T-helper 1 cell (primary cell): Measurements from ENCODE around the gene ATP5IF1.

Experiments used
- DNase-seq, 5 donors: peaks; one replicate each; pipeline ENCODE4 v3.0.0-alpha.2; 2012 to 2020
- total RNA-seq, 4 donors: gene quantifications; one replicate each; lab custom pipeline; 2026; lab: John Stamatoyannopoulos, UW

The ATP5IF1 gene
- total RNA-seq, result 27.4 to 38.2 (median 33.8) reads per million in 4 donors

DNA sequence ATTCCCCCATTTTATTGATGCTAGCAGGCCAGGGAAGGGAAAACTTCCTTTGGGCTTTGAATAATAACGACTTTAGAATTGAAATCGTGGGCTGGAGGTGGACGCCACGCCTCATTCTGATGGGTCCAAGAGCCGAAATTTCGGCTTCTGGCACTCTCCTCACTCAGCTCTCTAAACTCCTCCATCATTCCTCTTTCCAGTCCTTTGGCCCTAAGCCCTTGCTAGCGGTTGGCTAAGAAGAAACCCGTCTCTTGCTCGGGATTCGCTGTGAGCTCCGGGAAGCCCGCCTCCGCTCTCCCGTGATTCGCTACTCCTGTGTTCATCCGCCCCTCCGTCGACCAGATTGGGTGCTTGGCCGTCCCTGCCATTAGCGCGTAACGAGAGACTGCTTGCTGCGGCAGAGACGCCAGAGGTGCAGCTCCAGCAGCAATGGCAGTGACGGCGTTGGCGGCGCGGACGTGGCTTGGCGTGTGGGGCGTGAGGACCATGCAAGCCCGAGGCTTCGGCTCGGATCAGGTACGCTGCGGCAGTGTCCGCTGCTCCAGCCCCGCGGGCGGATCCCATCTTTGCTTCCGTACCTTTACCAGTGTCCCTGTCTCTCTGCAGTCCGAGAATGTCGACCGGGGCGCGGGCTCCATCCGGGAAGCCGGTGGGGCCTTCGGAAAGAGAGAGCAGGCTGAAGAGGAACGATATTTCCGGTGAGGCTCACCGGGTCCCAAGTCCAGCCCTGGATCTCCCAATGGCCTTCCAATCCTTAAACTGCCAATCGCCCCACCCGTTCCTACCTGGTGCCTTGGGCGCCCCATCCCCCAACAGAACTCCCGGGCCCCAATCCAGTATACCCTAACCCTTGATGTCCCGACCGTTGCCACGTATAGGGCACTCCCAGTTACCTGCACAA is at the start of gene ATP5IF1:
TSS of gene ATP5IF1 (plus strand) at position 370 of the 901 bp plus-strand sequence. CDS start at position 430, 60 bp downstream.
- peak; percentile 87 to 97 (median 94) for DNase-seq

DNA sequence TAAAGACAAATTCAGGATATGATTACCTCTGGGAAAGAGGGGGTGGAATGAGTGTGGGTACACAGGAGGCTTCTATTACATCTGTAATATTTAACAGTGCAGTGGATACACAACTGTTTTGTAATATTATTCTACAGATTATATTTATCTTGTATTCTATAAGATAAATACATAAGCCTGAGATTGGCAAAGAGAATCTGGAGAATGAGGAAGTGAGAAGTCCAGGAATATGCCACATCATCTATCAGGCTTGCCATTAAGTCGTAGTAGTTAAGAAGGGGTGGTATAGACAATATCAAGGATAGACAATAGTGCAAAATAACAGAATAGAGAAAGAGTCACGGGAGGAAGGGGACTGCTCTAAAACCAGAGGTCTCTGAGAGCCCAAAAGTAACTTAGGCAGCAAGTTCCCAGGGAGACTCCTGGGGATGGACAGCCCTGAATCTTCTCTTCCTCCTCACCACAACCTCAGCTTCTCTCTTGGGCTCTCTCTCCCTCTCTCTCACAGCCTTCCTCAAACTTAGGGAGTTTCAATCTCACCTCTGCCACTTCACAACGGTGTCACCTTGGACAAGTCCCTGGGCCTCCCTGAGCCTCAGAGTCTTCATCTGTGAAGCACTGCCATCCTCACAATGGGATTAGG is 45.5 kb upstream of the ATP5IF1 start:
- DNase-seq, result no peak

DNA sequence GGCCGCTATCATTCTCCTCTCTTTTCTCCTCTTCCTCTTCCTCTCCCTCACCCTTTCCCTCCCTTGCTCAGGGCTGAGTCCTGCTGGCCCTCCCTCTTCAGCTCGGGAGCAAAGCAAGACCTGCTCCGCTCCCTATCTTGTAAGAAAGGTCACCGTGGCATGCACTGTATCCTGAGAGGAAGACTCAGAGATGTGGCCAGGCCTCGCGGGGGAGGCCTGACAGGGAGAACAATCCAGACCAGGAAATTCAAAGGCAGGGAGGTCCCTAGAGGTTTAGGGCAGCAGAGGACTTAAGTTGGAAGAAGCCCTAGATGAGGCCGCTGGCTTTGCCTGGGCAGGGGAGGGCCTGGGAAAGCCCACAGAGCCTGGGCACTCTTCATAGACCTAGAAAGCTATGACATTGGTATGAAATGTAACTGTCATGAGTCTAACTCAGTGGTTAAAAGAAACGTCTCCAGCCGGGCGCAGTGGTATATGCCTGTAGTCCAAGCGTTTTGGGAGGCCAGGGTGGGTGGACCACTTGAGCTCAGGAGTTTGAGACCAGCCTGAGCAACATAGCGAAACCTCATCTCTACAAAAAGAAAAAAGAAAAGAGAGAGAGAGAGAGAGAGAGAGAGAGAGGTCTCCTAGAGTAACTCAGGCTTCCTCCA is 44.8 kb upstream of the ATP5IF1 start:
- no peak for DNase-seq

DNA sequence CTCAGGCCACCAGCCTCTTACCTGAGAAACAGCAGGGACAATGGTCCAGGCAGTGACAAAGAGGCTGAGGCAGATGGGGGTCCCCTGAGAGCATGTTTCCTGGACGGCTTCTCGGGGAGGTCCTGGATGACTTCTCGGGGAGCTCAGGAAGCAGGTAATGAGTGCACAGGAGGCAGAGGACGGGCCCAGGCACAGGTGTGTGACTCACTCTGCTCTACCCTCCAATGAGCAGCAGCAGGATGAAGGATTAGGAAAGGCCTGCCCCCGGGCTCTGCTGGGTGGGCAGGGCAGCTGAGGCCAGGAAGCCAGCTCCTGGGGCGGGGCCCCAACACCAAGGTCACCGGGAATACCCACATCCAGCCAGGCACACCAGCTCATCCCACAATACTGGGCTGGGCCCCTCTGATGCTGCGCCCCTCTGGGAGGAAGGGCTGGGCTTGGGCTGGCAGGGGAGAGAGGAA is 42.2 kb upstream of the ATP5IF1 start:
- no peak for DNase-seq

DNA sequence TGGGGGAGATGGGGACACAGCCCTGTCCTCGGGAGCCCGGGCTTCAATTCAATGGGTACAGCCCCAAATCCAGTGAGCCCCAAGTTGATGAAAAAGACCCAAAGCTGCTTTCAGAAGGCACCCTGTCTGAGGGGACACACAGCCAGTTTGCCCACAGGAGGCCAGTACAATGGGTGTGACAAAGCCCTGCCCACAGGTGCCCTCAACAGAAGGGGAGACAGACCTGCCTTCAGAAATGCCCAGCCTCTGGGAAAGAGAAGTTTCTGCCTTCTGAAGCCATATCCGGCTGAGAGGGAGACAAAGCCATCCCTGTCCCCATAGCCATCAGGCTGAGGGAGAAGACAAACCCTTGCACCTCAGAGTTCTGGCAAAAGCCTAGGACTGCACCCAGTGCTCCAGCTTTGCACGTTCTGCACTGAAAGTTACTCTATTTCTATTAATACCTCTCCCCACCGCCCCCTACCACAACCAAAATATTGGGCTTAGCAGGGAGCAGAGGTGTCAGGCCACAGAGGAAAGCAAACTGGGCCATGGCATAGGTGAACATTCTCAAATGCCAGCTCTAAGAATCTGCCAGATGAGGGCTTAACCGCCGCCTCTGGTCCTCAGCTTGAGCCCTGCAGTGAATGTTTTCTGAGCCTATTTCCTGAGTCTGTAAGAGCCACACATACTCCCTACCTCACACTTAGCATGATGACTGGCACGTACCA is 41.4 kb upstream of the ATP5IF1 start:
- no peak for DNase-seq

DNA sequence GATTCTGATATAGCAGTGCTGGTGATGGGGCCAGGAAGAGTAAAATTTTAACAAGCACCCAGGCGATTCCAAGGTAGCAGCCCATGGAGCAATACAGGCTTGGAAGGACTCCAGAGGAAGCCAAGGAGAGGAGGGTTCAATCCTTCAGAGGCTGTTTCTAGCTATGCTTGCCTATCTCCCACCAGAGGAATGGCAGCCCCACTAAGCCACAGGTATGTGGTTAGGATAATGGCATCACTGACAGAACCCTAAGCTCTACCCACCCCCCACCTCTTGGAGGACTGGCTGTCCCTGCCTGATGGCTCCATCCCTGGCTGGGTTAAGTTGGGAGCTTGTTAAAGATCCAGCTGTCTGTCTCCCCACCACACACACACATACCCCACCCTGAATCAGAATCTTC is 40.1 kb upstream of the ATP5IF1 start:
- DNase-seq, result no peak

DNA sequence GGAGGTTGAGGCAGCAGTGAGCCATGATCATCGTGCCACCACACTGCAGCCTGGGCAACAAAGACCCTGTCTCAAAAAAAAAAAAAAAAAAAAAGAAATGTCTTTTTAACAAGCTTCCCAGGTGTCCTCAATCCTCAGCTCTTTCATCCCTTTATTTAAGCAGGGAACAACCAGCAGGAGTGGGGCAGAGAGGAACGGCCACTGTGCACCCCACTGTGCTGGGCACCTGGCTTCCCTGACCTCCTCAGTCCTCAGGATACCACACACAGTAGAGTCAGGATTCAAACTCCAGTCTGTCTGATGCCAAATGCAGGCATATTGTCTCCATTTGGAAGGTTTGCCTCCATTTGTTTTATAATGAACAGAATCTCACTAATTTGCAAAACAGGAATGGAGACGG is 39.6 kb upstream of the ATP5IF1 start:
- no peak for DNase-seq

DNA sequence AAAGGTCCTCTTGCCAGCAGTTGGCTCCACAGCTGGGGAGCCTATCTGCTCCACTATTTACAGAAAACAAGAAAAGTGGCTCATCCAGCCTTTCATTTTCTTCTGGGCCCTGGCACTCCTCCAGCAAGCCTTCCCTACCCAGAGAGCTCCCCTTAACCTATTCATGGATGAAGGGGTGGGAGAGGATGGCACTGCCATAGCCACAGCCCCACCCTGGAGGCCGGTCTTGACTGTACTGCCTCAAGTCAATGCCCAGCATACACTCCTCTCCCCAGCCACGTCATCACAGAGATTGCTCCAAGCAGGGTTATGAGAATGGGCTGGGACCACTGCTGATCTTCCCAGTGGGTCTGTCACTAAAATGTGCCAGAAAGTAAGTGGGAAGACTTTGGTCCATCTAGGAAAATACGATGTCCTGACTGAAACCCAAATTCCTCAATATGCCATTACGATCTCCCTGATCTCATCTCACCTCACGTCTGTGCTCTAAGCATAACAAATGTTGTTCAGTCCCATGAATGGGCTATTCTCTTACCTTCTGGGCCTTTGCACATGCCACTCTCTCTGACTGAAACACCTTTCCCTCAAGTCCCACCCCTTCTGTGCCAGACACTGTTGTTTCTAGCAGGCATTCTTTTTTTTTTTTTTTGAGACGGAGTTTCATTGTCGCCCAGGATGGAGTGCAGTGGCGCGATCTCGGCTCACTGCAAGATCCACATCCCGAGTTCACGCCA is 38.1 kb upstream of the ATP5IF1 start:
- no peak for DNase-seq

DNA sequence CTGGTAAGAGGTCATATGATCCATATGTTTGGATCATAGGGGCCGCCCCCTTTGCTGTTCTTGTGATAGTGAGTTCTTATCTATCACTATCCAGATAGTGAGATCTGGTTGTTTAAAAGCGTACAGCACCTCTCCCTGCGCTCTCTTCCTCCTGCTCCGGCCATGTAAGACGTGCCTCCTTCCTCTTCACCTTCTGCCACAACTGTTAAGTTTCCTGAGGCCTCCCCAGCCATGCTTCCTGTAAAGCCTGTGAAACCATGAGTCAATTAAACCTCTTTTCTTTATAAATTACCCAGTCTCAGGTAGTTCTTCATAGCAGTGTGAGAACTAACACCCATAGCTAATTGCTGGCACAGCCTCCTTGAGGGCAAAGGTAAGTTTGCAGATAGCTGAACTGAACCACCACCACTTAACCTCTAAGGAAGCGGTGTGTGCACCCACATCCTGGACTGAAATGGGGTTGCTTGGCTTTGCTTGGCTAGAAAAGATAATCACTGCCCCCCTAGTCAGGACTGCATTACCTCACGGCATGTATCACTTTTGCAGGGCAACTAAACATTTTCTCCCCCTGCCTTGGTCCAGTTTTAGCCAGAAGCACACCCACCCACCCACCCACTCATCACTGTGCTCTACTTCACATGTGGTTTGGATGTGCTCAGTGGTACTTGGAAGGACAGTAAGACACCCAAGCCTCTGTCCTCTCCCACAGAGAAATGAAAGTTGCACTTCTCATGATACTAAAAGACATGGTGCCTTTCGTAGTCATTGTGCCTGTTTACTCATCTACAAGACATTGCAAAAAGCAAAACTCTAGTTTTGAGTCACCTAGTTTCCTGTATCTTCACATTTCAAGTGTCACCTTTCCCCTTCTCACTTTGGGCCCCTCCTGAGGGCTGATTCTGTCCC is 36.3 kb upstream of the ATP5IF1 start:
- DNase-seq, result peak in 4 of 5 donors; percentile 40 to 95 (median 48)

DNA sequence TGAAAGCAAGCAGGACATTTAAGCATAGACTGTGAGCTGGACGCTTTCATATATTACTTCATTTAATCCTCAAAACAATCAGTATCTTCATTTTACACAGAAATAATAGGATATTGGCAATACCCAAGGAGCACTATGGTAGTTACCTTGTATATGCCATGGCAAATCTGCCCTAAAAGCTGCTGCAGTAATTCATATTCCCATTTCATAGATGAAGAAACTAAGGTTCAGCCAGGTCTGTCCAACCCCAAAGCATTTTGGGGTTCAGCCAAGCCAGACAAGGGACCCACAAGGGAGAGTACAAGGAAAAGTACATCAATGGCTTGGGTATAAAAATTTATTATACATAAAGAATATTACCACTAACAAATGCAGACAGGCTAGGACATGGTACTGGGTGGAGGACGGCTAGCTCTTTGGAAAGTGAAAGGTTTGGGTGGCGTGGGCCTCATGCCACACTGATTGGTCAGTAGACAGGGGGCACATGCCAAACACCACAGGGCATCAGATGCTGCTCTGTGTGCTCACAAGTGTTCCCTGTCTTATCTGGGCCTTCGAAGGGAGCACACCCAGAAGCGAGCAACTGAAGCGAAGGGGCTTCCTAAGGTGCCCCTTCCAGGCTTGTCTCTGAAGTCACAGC is 35.6 kb upstream of the ATP5IF1 start:
- no peak for DNase-seq

DNA sequence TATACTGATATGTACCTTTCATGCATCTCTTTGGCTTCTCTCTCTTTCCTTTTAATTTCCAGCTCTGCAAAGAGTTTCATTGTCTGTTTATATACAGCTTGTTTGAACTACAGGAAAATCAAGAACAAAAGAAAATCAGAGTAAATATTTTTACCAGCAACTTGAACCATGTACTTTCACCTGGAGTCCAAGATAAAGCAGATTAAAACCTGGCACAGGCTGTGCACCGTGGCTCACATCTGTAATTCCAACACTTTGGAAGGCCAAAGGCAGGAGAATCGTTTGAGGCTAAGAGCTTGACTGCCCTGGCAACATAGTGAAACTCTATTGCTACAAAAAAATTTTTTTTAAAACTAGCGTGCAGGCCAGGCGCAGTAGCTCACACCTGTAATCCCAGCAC is 30.7 kb upstream of the ATP5IF1 start:
- no peak for DNase-seq

DNA sequence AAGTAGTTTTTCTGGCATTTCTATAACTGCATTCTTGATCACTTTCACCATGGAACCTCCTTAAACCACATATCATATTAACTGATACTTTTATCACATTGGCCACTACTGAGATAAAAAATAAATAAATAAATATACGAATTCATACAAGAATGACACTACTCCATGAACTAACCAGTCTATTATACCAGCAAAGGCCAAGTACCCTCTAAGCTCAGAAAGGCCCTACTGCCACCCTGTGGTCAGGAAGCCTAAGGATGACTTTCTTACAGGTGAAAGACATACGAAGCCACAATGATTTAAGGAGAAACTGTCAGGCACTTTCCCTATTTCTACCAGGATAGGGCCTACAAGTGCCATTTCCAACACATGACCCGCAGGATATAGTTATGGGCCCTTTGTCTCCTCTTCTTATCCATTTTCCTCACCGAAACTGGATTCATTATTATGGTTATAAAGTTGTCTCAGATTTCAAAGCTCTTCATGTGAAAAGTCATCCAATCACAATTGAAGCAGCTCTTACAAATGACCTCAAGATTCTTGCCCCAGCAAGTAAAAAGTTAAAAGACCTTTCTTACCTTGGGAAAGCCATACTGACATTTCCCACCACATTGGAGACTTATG is 27.0 kb upstream of the ATP5IF1 start:
- peak; percentile 19 to 74 (median 43) for DNase-seq

DNA sequence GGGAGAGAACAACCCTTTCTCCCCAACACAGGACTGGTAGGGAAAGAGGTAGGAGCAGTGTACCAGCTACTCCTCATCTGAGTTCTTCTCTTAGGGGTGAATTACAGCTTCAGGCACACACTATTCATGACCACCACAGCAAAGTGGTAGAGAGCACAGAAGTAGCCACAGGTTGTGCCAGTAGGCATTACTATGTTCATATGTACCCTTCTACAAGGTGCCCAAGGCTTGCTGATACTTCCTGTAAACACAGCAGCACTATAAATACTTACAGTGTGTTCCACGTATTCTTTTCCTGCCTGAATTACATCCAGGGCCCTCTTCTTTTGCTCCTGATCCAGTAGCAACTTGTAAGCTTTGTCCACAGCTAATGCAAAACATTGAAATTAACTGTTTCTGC is 26.2 kb upstream of the ATP5IF1 start:
- DNase-seq, result no peak

DNA sequence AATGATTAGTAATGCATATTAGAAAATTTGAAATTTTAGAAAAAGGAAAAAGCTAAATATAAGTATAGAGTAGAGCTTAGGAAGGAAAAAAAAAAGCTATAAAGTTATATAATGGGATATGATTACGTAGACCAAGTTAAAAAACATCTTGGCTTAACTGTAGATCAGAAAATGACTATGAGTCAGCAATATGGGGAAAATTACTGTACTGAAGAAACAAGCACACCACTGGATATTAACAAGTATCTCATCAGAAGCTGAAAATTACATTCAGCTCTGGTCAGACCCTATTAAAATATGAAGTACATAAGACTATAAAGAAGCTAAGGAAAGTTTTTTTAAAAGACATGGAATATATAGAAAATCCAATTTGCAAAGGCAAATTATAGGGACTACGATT is 22.6 kb upstream of the ATP5IF1 start:
- no peak for DNase-seq

DNA sequence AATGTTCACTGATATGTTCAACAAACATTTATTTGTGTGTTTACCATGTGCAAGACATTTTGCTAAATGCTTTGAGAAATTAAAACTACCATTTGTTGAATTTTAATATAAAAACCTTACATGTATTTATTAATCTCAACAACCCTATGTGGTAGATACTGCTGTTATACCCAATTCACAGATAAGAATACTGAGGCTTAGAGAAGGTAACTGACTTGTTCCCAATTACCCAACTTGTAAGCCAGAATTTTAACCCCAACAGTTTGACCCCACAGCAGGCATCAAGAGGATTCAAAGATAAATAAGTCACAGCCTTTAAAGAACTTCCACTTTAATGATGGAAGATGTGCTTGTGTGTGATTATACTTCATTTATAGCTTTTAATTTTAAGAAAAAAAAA is 6.8 kb upstream of the ATP5IF1 start:
- DNase-seq, result no peak

DNA sequence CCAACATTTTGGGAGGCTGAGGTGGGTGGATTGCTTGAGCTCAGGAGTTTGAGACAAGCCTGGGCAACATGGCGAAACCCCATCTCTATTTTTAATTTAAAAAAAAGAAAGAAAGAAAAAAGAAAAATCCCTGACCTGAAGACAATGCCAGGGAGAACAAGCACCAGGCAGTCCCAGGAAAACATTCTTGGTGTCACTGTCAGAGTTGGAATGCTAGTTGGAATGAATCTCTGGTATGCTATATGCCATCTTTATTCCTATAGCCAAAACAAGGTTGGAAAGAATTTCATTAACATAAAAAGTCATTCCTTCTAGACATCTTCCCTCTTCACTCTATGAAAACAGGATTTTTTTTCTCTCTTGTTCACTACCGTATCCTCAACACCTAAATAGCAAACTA is 5.9 kb upstream of the ATP5IF1 start:
- DNase-seq, result no peak

DNA sequence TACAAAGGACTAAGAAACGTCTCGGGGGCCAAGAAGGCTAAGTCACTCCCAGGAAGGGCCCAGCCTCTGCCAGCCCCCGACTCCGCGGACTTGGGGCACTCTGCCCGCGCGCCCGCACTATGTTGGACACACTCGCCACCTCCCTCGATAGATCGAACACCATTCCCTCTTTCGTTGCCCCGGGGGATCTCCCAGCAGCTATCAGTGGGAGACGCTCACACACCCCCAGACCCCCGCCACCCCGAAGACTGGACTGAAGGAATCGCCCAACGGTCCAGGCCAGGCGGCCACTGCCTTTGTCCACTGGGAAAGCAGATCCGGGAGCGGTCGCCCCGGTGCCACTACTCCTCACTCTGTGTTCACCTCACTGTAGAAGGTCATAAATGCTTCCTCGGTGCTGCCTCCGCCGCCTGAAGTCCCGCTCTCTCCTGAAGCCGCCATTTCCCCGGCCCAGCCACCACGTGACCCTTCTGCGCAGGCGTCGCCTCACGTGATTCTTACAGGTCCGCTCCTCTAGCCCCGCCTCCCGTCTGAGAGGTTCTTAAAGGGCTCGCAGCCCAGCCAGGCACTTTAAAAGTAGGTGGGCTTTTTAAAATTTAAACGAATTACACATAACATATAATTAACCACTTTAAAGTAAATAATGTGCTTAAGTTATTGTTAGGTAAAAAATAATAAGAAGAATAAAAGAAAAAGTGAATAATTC is 3.2 kb upstream of the ATP5IF1 start, which contains the start of gene DNAJC8:
TSS of gene DNAJC8 (minus strand) at position 472 of the 706 bp plus-strand sequence. CDS start at position 441, 31 bp downstream.
- peak; percentile 88 to 96 (median 91) for DNase-seq

DNA sequence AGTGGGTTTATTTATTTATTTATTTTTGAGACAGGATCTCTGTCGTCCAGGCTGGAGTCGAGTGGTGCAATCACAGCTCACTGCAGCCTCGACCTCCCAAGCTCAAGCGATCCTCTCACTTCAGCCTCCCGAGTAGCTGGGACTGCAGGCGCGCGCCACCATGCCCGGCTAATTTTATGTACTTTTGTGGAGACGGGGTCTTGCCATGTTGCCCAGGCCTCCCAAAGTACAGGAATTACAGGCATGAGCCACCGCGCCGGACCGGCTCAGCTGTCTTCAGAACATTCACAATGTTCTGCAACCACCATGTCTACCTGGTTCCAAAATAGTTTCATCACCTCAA is 2.7 kb upstream of the ATP5IF1 start:
- no peak for DNase-seq

DNA sequence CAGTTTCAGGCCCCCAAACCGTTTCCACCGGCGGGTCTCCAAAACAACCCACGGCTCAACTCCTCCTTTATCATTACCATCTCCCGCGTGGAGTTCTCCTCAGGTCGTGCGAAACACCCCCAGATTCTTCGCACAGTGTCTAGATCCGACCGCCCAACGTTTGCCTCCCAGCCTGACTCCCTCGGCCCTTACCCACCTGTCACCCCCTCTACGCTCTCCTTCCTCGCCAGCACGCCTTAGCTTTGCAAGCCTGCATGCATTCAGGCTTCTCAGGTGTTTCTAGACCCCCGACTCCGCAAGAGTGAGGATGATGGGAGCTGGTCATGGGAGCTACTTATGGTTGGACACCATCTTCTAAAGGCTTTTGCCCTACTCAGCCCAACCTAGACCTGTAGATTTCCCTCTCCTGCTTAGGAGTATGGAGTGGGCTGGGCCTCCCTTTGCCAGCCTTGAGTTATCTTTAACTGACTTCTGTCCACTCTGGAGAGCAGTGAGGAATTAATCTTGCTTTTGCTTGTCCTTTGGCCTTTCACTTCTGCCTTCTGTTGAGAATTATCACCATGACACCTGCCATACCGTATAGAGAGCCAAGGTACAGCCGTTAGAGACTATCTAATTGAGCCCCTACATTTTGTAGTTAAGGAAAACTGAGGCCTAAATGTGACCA is 865 bp downstream of the ATP5IF1 start:
- DNase-seq, result no peak
